ENCODE results near the gene PEX14.

PEX14 gene

GRCh38 chr1:10637834-10638558 is 163.2 kb downstream of the PEX14 start:
- no peak overlapping the region for H3K4me3 ChIP-seq (ENCODE audit: low read length)

DNA sequence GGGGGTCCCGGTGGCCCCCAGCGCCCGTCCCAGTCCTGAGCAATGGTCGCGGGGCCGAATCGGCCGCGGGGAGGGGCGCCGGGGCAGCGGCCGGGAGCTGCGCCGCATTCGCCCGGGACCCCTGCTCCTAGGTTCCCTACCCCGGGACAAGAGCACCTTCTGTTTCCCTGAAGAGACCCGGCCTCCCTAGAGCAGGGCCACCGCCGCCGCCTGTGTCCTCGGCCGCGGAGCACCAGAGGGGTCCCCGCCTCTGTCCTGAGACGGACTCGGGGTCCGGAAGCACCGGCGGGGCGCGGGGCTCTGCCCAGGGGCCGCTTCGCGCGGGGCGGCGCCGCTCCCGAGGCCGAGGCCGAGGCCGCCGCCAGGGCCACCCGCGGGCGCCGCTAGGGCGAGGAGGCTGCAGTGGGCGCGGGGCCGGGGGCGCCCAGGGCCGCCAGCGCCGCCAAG is 163.8 kb downstream of the PEX14 start:
- TF ChIP-seq, protein P1, sequence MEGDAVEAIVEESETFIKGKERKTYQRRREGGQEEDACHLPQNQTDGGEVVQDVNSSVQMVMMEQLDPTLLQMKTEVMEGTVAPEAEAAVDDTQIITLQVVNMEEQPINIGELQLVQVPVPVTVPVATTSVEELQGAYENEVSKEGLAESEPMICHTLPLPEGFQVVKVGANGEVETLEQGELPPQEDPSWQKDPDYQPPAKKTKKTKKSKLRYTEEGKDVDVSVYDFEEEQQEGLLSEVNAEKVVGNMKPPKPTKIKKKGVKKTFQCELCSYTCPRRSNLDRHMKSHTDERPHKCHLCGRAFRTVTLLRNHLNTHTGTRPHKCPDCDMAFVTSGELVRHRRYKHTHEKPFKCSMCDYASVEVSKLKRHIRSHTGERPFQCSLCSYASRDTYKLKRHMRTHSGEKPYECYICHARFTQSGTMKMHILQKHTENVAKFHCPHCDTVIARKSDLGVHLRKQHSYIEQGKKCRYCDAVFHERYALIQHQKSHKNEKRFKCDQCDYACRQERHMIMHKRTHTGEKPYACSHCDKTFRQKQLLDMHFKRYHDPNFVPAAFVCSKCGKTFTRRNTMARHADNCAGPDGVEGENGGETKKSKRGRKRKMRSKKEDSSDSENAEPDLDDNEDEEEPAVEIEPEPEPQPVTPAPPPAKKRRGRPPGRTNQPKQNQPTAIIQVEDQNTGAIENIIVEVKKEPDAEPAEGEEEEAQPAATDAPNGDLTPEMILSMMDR (conservative IDR thresholded peaks at IDR 0.05; ENCODE audit: low read depth, low read length), result no peak
- no peak for DNase-seq (ENCODE audit: low read depth)
- H3K4me3 ChIP-seq (ENCODE audit: low read length), result no peak overlapping the region

More at GRCh38 chr1:10637834-10638558, 163.2 kb downstream of the PEX14 start:
- no peak for DNase-seq (ENCODE audit: low read depth)
- TF ChIP-seq, protein P1 (conservative IDR thresholded peaks at IDR 0.05; ENCODE audit: low read depth, low read length), result no peak

DNA sequence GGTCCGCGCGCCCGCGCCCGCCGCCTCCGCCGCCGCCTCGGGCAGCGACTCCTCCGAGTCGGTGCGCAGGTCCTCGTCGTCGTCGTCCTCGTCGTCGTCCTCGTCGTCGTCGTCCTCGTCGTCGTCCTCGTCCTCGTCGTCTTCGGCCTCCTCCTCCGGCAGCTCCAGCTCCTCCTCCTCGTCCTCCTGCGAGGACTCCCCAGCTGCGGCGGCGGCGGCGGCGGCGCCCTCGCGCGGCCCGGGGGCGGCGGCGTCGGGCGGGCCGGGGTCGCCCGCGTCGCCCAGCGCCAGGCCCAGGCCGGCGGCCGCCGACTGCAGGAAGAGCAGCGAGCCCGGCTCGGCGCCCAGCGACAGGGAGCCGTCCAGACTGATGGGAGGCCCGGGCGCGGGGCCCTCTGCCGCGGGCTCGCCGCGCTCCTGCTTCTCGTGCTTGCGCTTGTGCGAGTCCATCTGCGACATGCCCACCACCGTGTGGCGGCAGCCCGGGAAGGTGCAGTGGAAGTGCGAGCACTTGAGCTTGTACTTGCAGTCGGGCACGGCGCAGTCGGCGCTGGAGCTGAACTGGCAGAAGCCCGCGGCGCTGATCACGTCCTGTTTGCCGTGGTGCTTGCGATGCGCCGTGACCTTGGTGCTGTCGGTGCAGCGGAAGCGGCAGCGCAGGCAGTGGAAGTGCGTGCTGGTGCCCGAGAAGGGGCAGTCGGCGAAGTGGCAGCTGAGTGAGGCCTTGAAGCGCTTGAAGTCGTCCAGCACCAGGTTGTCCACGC is 164.4 kb downstream of the PEX14 start:
- DNase-seq (ENCODE audit: low read depth), result no peak
- H3K4me3 ChIP-seq (ENCODE audit: low read length), result no peak overlapping the region
- TF ChIP-seq, protein P1 (conservative IDR thresholded peaks at IDR 0.05; ENCODE audit: low read depth, low read length), result no peak

DNA sequence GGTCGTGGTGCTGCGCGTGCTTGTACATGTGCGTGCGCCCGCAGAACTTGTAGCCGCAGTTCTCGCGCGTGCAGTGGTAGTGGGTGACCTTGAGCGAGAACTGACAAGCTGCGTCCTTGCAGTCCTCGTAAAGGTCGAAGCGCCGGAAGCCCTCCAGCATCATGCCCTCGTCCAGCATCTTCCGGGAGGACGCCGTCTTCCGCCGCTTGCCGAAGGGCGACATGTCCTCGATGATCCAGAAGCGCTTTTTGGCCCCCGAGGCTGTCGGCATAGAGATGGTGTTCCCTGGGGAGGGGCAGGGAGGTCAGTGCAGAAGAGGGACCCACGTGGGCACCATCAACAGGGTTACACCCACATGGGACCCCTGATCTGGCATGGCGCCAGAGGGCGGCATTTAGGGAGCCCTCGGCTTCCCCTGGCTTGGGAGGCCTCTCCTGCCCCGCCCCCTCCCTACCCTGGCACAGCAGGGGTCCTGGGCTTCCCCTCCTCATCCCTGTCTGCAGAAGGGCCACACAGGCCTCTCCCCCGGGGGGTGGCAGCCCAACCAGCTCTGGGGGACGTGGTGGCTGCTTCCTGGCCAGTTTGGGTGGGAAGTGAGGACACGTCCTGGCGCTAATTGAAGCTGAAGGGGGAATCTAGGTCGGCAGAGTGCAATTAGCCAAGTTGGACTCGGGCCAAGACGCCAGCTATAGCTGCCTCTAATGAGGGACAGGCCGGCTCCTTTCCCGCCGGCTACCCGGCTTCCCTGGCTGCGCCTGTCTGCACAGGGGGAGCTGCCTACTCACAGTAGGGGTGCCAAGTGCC is 165.2 kb downstream of the PEX14 start:
- no peak for DNase-seq (ENCODE audit: low read depth)
- TF ChIP-seq, protein P1 (conservative IDR thresholded peaks at IDR 0.05; ENCODE audit: low read depth, low read length), result no peak
- no peak overlapping the region for H3K4me3 ChIP-seq (ENCODE audit: low read length)

GRCh38 chr1:10640843-10641553 is 166.2 kb downstream of the PEX14 start:
- H3K4me3 ChIP-seq (ENCODE audit: low read length), result no peak overlapping the region
- no peak for DNase-seq (ENCODE audit: low read depth)
- TF ChIP-seq, protein P1 (conservative IDR thresholded peaks at IDR 0.05; ENCODE audit: low read depth, low read length), result no peak

DNA sequence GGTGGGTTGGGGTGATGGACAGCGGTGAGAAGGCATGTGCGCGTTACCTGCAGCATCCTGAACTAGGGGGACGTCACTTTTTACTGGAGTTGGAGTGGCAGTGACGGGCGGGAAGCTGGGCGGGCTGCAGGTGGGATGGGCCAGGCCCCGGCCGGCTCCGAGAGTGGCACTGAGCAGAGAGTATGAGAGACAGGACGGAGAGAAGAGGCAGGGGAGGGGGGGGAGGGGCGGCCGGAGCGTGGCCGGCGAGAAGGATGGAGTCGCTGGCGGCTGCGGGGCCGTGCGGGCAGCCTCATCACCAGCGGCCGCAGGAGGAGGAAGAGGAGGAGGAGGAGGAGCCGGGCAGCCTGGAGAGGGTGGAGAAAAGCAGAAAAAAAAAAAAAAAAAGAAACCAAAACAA is 167.2 kb downstream of the PEX14 start:
- TF ChIP-seq, protein P1 (conservative IDR thresholded peaks at IDR 0.05; ENCODE audit: low read depth, low read length), result no peak
- DNase-seq (ENCODE audit: low read depth), result no peak
- H3K4me3 ChIP-seq (ENCODE audit: low read length), result no peak overlapping the region
